Lower leg skin (tissue), 4 donors: ENCODE measurements around the gene CAMK2D. TPM values are rescaled to one million over a fixed set of nuclear protein-coding genes. Genes with fewer than 3 reads are reported as not detected.

Experiments
- DNase-seq, 2 donors: peaks; one replicate each; pipeline ENCODE4 v3.0.0-alpha.2; 2019; ENCODE audit warnings: low spot score in 2 of 2
- H3K4me3 ChIP-seq: fragments of 200-600 bp; sonication (generic); 2 replicates; pipeline ENCODE4 v1.5.1; 2017; ENCODE audit warnings: mild to moderate bottlenecking, low read depth; ENCODE audit not compliant: poor library complexity, severe bottlenecking
- CTCF ChIP-seq, 3 donors: fragments of 450-650 bp; IDR thresholded peaks; one replicate each; pipeline ENCODE4 v1.5.1; 2016; ENCODE audit warnings: antibody characterized with exemption in 3 of 3, mild to moderate bottlenecking in 3 of 3, moderate library complexity in 2 of 3
- POLR2A ChIP-seq, 2 donors: fragments of 450-650 bp; IDR thresholded peaks; one replicate each; pipeline ENCODE4 v1.6.1; 2016 to 2017; ENCODE audit warnings: antibody characterized with exemption in 2 of 2, mild to moderate bottlenecking in 1 of 2, moderate library complexity in 1 of 2
- WGBS, 2 donors: methylation state at CpG; one replicate each; pipeline ENCODE4 v1.1.5; 2018; 5-methylcytosine and 5-hydroxymethylcytosine counted together
- intact Hi-C: fragments of 100-400 bp; cut with DNase I; formaldehyde crosslinking; loops from one replicate; pipeline ENCODE4 v1.15.0; 2023; ENCODE audit warnings: low total_unique reads
- total RNA-seq, 4 donors: library from RNA; depleted of rRNA; stranded (reverse); fragments of >200 nt; gene quantifications; one replicate each; pipeline ENCODE4 v1.1.0, GENCODE V29; 2016

CAMK2D gene
- total RNA-seq, 4 donors from 2014 or later = 25.2 to 40.7 (median 32.7) TPM

GRCh38 chr4:113666386-113667114, 95.0 kb downstream of the CAMK2D start:
- no peak for DNase-seq
- H3K4me3 ChIP-seq = no peak overlapping the region
- TF ChIP-seq POLR2A (IDR thresholded peaks at IDR 0.05) = no peak
- TF ChIP-seq CTCF (IDR thresholded peaks at IDR 0.05) = no peak
- intact Hi-C loops = no loop called here
- 85 to 87% methylated on average over 8 of the region's 8 CpGs for WGBS, 2 donors

GRCh38 chr4:113665036-113665435, 96.5 kb downstream of the CAMK2D start:
- no peak for TF ChIP-seq POLR2A (IDR thresholded peaks at IDR 0.05)
- no peak for TF ChIP-seq CTCF (IDR thresholded peaks at IDR 0.05)
- no peak overlapping the region for H3K4me3 ChIP-seq
- WGBS, 2 donors = 96 to 100% methylated on average over 1 of the region's 1 CpG
- no peak for DNase-seq
- intact Hi-C loops = no loop called here

- WGBS, 2 donors = 77 to 85% methylated on average over 3 of the region's 3 CpGs
- no peak overlapping the region for H3K4me3 ChIP-seq
- DNase-seq = no peak
- intact Hi-C loops = no loop called here
- TF ChIP-seq POLR2A (IDR thresholded peaks at IDR 0.05) (no peak), CTCF (IDR thresholded peaks at IDR 0.05) (no peak)
Measured at GRCh38 chr4:113662581-113662980, 99.0 kb downstream of the CAMK2D start.

GRCh38 chr4:113659127-113659526, 102.4 kb downstream of the CAMK2D start:
- WGBS, 2 donors = 95 to 97% methylated on average over 1 of the region's 1 CpG
- DNase-seq = no peak
- no peak overlapping the region for H3K4me3 ChIP-seq
- TF ChIP-seq CTCF (IDR thresholded peaks at IDR 0.05) (no peak), POLR2A (IDR thresholded peaks at IDR 0.05) (no peak)
- intact Hi-C loops = no loop called here

- no peak for DNase-seq
- no peak for TF ChIP-seq POLR2A (IDR thresholded peaks at IDR 0.05)
- TF ChIP-seq CTCF (IDR thresholded peaks at IDR 0.05) = no peak
- intact Hi-C loops = no loop called here
- H3K4me3 ChIP-seq = no peak overlapping the region
- 40 to 46% methylated on average over 3 of the region's 3 CpGs for WGBS, 2 donors
Measured at GRCh38 chr4:113657586-113658233, 103.8 kb downstream of the CAMK2D start.
